GM18502 (cell line): ENCODE results near the gene ITPR3.

Source experiments
- ATAC-seq: cut with Tn5 transposase; IDR thresholded peaks from one replicate; pipeline ENCODE4 v1.9.1; 2021; ENCODE audit warnings: mild to moderate bottlenecking; ENCODE audit not compliant: unreplicated experiment, poor library complexity

ITPR3 gene

DNA sequence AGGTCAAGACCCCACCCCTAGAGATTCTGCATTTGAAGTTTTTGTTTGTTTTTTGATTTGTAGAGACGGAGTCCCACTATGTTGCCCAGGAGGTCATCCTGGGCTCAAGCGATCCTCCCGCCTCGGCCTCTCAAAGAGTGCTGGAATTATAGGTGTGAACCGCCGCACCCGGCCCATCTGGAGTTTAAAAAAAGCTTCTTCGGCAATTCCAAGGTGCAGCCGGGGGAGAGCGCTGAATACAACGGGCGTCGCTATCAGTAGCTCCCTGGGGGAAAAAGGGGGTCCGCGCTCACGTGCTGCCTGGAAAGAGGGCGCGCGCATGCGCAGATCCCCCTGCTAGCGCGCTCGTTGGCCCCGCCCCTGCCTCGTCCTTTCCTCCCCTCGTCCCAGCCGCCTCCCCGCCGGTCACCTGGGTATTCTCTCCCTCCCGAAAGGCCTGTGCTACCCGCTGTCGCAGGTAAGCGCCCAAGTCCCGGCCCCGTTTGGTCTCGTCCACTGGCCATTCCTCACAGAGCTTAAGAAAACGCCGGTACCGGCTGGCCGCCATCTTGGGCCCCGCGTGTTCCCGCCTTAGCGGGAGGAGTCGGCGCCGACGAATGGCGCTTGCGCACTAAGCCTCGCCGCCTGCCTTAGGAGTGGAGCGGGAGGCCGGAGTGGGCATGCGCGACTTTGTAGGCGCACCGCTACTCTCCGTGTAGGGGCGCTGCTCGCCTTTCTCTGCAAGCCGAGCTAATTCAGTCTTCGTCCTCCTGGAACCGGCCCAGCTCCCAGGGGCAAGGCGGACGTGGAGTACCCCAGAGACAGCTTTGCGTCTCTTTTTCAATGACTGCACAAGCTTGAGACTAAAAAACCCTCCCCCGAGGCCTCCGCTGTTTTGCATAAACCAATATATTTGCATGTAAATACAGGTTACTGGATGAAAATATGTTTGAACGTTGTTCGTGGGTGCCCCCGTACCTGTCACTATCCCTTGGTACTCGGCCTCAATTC is 90.3 kb downstream of the ITPR3 start, which contains the start of gene UQCC2:
UQCC2 (minus strand) TSS at position 561 of the 990 bp plus-strand sequence; CDS start at position 547, 14 bp downstream.
- peak; percentile 85 for ATAC-seq

DNA sequence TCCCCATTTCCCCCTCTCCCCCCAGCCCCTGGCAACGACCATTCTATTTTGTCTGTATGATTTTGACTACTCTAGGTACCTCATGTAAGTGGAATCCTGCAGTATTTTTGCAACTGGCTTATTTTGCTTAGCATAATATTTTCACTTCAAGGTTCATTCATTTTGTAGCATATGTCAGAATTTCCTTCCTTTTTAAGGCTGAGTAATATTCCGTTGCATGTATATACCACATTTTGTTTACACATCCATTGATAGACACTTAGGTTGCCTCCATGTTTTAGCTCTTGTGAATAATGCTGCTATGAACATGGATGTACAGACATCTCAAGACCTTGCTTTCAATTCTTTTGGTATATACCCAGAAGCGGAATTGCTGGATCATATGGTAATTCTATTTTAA is 91.8 kb downstream of the ITPR3 start:
- no peak for ATAC-seq

DNA sequence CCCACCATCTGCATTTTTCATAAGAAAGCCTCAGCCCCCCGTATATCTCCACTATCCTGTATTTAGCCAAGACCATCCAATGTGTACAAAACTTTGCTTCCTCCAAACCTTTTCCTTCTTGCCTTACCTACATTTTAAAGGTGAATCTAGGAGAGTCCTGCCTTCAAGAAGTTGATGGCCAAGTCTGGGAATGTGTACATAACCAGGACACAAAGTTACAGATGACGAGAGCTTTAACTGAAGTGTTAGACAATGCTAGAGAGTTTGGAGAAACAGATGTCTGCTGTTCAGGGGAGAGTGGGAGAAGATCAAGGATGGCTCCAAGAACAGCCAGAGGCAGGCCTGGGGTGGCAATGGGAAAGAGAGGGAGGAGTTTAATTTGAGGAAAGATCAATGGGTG is 92.7 kb downstream of the ITPR3 start:
- no peak for ATAC-seq

DNA sequence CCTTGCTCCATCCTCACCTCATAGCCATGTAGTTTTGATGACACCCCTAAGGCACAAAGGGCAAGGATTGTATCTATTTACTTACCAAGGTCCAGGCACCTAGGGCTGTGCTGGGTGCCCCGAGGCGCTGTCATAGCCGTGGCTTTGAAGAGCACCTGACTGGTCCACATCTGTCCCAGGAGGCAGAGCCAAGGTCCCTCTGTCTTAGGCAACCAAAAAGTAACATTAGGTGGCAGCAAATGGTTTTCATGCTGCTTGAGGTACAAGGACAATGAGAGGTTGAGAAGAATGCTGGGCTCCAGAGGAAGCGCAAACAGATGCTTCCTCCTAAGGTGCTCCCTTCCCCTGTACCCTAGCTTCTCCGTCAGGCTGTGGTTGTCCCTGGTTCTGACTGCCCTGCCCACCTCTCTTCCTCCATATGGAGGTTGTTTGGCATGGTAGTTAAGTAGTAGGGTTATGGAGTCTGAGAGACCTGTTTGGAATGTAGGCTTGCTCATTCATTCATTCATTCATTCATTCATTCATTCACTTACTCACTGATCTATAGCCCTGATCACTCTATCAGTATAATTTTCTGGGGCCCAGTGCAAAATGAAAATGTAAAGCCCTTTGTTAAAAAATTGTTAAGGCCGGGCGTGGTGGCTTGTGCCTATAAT is 93.4 kb downstream of the ITPR3 start:
- ATAC-seq = no peak

DNA sequence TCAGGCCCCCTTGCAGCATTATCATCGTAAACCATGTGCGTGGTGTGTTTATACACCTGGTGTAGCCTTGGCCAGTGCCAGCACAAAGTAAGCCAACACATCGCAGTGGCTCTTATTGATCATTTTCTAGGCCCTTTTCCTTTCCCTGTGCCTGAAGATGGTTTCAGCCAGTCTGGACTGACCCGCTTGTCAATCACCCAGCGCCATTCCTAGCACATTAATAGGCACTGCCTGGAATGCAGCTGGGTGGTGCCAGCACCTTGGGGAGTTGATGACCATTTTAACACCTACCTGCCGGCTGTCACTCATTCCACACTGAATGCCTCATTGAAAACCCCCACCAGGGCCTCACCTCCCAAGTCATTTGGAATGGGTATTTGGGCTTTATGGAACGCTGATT is 95.3 kb downstream of the ITPR3 start:
- ATAC-seq = no peak

DNA sequence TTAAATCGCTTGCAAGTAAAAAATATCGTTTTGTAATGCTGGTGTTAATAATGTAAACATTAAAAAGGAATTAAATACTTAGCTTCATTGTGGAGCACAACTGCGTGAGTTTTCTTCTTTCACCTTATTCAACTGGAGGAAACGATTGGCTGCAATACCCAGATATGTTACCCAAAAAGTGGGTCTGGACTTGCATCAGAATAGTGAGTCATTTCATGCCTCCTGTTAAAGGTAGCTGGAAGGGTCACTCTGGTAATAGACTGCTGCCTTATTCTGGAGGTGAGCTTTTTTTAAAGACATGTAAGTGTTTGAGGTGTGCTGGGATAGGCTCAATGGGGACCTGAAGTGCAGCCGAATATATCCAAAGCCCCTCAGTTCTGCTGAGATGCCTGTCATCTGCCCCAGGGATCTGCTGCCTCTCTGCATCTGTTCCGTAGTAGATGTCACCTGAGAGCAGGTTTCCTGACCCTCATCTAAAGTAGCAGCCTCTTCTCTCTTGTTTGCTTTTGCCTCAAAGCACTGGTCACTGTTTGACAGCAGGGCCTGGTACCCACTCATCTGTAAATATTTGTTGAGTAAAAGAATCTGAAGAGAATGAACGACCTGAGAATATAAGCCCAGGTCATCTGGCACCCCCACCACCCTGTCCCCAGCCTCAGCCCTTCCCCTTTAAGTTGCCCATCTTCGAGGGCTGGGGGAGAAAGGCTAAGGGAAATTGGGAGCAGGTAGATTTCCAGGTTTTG is 95.9 kb downstream of the ITPR3 start:
- no peak for ATAC-seq

DNA sequence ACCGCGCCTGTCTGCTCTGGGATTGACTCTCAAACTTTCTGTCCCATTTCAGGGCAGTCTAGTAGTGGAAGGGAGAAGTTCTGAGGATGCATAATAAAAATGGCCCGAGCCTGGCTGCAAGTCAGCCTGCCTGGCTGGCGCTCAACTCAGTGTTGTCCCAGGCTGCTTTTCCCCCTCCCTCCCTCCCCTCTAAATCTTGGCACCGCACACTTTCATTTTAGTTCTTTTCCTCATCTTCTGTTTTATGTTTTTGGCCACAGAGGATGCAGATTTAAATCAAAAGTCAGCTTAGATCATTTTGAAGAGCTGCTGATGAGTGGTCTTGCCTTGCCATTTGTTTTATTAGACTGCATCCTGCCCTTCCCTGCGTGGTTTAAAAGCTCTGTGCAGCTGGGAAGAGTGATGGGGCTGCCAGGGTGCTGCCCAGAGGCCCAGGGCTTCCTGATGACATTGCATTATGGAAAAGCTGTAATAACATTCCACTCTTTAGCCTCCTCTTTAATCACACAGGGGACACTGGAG is 96.9 kb downstream of the ITPR3 start:
- no peak for ATAC-seq

DNA sequence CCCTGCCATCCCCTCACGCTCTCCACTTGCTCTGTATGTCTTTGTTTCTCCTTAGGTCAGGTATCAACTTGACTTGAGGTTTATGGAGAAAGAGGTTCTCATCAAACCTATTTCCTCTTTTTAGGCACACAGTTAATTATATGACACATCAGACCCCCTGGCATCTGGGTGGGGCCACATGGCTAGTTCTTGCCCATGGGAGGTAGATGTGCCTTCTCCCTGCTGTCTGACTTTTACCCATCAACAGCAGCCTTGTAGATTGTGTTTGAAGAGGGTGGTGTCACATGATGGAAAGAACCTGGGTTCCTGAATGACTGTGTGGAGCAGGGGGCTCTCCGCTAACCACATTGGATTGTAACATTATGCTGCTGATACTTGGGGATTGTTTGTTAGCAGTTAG is 97.6 kb downstream of the ITPR3 start:
- ATAC-seq = no peak

DNA sequence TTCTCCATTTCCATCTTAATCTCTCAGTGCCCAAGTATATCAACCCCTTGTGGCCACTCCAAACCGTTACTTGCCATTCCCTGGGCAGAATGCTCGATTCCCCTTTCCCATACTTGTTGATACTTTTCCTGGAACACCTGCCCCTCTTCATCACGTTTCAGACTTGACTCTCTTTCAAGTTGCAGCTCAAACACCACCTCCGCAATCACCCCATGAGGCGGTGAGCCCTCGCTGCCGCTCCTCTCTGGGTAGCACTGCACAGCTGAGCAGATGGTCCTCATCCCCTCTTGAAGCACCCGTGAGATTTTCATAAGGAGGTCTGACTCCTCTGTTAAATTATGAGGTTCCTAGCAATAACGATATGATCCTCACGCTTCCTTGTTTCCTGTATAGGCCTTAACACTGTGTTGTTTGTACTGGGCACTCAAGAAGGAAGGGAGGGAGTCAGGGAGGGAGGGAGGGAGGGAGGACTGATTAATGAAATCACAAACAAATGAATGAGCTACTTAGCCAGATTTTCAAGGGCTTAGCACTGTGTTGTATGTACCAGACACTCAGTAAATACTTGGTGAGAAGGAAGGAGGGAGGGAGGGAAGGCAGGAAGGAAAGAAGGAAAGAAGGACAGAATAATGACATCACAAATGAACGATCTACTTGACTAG is 98.3 kb downstream of the ITPR3 start:
- ATAC-seq = no peak

DNA sequence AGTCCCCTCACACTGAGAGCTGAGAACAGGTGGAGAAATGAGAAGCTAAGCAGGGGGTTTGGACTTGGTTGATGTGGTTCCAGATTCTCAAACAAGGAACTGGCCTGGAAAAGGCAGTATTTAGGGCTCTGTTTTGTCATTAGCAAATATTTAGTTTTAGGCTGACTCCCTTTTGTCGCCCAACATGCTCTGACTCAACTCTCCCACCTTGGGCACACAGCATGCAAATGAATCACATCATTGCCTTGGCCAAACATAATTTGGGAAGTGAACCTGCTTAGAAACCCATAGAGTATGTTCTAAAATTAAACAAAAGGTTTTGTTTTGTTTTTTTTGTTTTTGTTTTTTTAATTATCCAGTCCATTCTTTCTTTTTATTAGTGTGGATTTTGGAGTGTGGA is 99.9 kb downstream of the ITPR3 start:
- ATAC-seq = no peak

DNA sequence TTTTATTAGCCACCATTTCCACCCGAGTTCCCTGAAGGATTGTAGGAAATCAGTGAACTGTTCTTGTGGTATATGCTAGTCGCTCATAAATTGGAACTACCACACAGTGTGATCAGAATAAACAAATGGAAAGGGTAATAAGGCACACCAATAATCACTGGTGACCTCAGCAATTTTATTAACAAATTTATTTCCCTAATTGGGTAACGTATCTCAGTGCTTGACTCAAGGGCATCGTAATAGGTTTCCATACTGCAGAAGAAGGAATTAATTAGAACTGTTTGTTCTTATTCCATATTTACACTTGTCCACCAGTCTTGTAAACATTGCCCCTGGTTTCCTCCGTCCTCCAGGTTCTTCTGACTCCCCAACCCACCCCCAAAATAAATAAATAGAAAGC is 100.4 kb downstream of the ITPR3 start:
- ATAC-seq = no peak

DNA sequence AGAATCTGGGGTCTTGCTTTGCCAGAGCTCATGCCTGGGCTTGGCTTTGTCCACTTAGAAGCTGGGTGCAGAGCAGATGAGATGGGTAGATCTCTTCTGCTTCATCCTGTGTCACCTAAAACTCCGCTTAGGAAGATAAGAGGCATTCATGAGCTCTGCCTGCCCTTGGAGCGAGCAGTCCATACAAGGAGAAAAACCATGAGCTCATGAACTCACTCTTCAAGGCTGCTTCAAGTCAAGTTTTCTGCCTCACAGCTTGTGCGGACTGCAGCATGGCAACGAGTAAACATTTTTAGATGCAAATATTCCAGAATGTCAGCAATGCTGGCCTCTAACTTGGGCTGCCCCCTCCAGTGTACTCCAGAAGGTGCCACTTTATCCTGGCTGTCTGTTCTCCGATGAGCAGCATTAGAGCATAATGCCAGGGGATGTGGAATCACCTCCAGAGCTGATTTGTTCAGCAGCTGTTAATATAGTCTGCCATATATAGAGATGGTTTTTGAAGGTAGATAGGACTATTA is 101.0 kb downstream of the ITPR3 start:
- no peak for ATAC-seq

DNA sequence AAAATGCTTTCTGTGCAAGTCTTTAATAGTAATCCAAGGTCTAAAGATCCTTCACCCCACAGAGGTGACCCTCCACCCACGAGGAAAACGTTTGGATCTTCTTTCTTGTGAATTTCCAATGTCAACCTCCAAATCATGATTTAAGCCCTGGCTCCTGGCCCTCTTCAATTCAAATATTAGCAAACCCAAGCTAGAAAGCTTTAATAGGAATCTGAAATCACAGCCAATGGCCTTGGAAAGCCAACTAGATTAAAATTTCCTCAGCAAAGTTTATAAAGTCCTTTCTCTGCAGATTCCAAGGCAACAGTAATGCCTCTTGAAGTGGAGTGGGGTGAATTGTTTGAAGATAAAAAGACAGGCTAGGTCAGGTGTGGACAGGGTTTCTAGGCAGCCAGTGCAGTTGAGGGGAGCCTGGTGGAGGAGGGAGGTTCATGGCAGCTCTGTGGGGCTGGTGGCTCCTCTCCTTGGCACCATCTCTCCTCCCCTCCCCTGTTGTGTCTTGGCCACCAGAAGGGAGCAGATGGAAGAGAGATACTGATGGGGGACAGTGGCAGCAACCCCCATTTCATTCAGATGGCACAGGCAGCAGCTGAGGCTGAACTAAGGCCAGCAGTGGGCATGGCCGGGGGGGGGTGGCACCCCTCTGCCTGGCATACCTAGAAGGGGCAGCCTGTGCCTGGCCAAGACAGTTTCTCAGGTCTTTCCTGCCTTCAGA is 102.4 kb downstream of the ITPR3 start:
- no peak for ATAC-seq

DNA sequence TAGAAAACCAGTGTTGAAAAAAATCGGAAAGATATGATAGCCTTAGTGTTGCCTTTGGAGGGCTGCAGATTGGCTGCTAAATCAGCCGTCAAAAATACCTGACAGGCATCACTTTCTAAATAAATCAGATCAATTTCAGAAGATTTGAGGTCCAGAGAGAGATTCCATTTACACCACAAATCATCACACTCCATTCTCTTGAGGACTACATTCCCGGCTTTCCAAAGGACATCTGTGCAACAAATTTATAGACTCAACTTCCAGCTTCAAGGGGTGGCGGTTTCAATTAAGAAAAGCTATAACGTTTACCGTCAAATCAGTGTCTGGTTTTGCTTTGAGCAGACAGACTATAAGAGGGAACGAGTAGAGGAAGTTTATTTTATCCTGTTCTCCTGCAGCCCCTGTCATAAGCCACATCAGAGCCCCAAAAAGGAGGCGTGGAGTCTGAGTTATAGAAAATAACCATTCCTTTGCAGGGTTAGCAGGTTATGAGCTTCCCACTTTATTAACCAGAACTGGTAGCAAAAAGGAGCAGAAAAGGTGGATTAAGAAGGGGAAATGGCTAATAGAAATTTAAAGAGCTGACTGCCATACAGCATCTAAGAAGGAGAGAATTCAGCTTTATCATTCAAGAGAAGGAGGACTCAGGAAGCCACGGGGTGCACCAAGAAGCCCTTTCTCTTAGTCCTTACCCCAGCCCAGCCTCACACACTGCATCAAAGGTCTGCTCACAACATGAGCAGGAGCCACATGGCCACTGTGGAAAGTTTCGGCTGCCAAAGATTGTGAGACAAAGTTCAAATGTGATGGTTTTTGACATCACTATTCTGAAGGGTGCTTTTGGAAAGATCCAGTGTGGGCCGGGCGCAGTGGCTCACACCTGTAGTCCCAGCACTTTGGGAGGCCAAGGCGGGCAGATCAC is 103.2 kb downstream of the ITPR3 start:
- no peak for ATAC-seq

DNA sequence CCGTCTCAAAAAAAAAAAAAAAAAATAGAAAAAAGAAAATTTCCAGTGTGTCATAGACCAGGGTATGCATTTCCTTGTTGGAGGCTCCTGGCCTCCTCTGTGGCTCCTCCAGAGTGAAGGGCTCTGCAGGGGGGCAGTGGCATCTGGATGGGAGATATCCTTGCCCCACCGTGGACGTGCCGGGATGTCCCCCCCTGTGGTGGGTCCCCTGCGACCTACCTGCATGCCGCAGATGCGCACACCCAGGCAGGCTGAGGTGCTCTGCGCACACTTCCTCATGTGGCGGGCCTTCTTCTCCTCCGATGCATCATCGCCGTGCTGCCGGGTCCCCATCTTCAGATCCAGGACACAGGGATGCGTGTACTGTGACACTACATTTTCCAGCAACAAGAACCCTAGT is 104.1 kb downstream of the ITPR3 start:
- no peak for ATAC-seq

DNA sequence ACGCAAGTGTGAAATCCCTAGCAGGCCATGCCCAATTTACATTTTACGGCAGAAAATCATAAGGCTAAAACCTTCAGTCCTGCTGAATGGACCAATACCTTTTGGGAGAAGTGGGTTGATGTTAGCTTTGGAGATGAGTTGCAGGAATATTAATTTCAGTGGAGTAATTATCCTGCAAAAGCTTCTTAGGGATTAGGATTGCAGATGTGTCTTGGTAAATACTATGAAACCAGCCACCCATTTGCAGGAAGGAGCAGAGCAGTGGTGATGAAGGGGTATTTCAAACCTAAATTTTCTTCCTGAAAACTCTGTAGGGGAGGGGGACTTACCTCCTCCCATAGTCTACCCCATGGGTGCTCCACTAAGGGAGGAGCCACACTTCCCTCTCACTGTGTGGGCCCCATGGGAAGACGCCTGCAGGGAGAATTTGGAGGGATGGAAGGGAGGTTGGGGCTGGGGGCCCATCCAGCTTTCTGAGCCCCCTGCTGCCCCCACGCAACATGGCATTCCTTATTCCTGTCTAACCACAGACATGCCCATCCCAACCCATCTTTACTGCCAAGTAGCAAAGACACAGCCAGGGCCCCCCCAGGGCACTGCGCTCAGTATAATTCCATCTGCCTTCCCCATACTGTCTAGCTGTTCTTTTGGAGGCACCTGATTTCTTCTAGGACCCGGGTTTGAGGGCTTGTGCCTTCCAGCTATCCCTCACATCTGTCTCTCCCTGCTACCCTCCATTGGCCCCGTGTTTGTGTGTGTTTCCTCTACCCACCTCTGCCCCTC is 105.0 kb downstream of the ITPR3 start:
- no peak for ATAC-seq

DNA sequence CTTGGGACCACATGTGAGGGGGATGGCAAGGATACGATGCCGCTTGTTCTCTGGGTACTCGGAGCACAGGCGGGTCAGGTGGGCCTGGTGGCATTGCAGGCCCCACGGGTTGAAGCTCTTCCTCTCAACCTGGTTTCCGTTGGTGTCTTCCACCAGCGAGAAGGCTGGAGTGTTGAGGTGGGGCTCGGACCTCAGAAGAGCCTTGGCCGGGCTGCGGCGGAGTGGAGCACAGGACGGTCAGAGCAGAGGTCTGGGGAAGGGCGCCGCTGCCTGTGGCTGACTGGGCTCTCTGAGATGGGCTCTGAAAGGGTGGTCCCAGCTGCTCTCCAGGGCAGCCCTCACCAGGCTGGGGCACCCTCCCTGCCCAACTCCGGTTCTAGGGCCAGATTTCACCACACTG is 105.6 kb downstream of the ITPR3 start:
- no peak for ATAC-seq
